LHCN-M2 (cell line): Measurements from ENCODE around the gene BCL6. TPM values are rescaled to one million over a fixed set of nuclear protein-coding genes. Genes with fewer than 3 reads are reported as not detected.

Experiments used
- DNase-seq: peaks from one replicate; pipeline ENCODE4 v3.0.0-alpha.2; 2012; ENCODE audit warnings: low read depth
- total RNA-seq: library from RNA; depleted of rRNA; stranded (reverse); fragments of >200 nt; gene quantifications from 2 replicates; pipeline ENCODE4 v1.2.3, GENCODE V29; 2014

BCL6 gene
- total RNA-seq, 1 experiment from 2014 or later = 34.0 TPM

DNA sequence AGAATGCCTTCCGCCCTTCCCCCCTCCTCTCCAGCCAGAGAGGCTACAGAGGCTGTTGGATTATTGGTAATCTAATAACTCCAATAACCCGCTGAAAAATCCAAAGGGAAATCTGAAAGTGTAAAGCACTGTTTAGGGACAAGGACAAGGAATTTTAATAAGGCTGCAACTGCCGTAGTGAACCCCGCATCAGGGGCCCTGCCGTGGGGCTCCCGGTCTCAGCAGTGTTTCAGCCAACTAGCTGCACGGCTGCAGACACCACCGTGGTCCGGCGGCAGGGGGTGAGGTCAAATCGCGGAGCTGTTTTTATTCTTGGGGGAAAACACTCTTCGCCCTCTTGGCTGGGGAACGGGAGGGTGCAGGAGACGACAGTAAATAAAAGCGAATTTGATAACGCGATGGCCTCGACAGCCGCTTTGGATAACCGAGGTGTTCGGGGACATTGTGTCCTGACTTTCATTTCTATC is 6.1 kb downstream of the BCL6 start:
- no peak for DNase-seq

DNA sequence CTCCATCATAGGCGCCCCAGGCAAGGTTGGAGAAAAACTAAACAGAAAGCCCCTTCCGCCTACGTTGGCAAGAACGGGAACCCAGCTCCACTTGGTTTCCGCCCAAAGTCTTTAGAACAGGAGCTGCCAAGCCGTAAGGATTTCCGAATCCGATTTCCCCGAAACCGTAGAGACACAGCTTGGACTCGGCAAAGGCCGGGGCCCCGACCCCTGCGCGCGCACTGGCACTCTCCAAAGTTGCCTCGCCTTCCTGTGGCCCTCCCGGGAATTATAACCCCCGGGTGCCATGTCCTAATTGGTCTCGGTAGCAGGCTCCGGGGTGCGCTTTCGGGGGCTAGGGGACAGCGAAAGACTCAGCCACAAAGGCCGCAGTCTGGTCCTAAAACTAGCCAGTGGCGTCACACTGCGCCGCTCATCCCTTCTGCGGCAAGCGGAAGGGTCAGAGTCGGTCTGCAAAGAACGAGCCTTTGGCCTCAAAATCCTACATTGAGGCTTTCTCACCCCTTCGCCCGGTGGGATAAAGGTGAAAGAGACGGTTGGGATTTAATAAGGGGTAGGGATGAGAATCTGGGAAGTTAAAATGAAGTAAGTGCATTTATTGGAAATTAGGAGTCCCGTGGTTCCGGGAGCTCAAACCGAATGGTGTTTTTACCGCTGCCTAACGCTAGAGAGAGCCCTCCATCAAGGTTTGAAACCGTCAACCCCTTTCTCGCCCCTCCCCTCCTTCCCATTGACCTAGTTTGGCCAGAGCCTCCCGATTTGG is 6.8 kb downstream of the BCL6 start:
- DNase-seq = peak; percentile 93

DNA sequence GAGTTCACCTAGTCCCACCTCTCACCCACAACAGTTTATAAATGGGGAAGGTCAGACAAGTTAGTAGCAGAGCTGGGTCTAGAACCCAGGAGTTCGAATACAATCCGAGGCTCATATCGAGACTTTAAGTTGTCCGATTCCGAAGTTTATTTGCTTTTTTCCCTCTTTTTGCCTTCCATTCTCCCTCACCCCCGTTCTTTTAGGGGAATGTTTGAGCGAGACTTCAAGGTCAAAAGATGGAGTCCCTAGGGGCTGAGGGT is 7.3 kb downstream of the BCL6 start:
- no peak for DNase-seq

DNA sequence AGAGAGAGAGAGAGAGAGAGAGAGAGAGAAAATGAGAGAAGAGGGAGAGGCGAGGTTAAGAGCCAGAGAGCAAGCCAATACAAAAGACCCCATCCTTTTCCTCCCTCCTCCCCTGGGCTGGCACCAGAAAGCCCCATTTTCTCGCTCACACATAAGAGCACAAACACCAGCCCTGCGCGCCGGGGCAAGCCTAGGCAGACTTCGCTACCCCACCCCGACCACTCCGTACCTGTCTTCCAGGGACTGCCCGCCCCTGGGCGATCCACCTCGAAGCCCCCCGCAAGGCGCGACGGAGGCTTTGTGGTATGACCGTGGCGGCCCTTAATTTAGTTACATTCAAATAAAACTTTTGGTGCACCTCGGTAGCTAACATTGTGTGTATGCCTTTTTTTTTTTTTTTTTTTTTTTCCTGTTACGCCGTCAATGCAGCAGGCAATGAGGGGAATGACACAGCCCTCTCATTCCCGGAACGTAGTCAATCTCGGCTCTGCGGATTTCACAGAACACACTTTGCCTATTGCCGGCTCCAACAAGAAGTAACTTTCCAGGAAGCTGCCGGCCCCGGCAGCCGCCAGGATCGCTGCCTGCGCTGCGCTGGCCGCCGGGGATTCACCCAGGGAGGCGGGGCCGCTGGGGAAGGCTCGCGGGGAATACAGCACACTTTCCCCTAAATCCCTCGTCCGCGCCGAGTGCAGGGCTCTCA is 7.7 kb downstream of the BCL6 start:
- peak; percentile 65 for DNase-seq

DNA sequence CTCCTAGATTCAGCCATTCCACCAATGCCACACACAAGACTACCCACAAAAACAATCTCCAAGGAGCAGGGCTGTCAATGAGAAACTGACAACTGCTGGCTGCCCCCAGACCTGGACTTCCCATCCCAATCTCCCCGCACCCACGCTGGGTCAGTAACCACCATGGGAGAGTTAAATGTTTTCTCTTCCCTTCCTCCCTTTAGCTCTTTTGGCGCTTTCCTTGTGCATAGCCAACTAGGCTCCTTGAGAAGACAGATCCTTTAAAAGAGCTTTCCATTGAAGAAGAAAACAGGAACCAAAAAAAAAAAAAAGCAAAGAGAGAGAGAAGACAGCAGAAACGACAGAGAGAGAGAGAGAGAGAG is 8.3 kb downstream of the BCL6 start:
- no peak for DNase-seq

DNA sequence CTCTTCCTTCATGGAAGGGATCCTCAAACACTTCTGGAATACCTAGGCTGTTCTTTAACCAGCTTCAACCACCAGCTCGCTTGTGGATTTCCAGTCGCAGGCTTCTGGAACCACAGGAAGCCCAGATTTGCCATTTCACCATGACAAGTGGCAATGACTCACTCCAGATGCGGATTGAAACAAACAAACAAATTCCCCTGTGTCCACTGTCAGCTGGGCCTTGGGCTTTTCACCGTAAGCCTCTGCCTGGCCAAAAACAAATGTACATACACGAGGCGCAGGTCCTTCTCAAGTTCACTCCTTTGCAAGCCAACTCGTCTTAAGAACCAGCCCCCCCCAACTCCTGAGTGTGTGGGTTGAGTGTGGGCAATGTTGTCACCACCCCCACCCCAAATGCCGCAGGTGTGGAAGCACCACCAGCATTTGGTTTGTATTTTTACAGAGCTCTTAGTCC is 8.8 kb downstream of the BCL6 start:
- peak; percentile 86 for DNase-seq

DNA sequence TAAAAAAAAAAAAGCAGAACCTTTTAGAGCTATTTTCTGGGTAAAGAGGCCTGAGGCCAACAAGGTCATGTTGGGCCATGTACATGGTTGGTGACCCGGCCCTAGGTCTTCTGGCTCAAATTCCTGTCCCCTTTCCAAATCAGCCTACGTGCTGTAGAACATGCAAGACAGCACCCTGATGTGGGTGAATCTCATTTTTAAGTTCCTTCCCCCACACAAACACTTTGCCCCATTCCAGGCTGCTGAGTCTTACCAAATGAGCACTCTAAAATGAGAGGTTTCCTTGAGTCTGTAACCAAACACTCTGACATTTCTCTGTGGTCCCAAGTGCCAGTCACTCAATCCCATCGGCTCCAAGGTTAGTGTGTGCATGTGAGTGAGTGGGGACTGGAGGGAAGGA is 9.4 kb downstream of the BCL6 start:
- peak; percentile 54 for DNase-seq

DNA sequence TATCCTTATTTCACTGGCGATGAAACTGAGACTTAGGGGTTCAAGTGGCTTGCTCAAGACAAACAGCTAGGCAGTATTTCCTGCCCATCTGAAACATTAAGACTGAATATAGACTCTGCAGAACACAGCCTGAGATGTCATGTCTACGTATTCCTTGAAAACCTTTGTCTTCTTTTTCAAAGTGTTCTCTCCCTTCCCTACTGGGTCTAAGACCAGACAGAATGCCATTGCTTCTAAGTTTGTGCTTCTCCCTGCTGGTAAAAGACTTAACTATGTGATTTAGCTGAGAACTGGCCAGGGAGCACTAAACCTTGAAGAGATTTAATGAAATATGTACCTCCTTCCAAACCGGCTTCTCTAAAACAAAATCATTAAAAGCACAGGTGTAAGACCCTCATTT is 9.9 kb downstream of the BCL6 start:
- DNase-seq = no peak

DNA sequence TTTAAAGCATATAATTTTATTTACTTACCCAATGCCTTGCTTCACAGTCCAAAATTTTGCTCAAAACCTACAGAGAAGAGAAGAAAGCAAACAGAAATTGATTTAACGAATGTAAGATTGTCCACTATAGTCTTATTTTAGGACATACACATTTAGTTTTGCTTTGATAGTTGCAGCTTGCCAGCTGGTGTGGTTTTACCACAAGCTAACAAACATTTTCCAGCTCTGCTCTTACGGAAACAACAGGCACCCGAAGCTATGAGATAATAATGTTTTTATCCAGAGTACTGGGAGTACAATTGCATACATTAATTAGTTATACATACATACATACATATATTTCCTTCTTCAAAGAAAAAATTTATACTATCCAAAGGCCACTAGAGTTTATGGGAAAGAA is 10.4 kb downstream of the BCL6 start:
- DNase-seq = no peak

DNA sequence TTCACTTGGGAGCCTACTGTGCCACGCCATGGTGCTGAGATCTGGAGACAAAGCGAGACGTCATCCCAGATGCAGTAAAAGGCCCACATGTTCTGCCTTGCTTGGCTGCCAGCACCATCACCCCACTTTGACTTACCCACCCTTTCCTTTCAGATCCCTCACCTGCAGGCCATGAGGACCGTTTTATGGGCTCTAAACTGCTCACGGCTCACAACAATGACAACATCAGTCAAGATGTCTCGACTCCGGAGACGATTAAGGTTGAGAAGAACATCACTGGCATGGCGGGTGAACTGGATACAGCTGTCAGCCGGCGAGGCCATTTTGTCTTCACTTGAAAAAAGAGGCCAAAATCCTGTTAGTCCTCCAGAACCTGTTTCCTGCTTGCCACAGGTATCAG is 11.9 kb downstream of the BCL6 start:
- no peak for DNase-seq

DNA sequence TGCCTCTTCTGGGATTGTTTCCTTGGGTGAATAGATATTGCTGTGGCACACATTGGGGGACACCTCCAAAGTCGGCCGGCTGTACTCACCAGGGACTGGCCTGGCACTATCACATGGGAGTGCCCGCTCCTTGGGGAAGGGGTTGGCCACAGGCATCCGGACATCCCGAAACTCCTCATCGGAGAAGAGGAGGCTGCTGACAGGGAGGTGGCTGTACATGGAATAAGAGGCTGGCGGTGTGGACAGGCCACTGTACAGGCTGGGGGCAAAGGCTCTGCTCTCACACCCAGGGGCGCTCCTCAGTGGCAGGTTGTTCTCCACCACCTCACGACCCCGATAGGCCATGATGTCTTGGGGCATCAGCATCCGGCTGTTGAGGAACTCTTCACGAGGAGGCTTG is 15.7 kb downstream of the BCL6 start:
- no peak for DNase-seq

DNA sequence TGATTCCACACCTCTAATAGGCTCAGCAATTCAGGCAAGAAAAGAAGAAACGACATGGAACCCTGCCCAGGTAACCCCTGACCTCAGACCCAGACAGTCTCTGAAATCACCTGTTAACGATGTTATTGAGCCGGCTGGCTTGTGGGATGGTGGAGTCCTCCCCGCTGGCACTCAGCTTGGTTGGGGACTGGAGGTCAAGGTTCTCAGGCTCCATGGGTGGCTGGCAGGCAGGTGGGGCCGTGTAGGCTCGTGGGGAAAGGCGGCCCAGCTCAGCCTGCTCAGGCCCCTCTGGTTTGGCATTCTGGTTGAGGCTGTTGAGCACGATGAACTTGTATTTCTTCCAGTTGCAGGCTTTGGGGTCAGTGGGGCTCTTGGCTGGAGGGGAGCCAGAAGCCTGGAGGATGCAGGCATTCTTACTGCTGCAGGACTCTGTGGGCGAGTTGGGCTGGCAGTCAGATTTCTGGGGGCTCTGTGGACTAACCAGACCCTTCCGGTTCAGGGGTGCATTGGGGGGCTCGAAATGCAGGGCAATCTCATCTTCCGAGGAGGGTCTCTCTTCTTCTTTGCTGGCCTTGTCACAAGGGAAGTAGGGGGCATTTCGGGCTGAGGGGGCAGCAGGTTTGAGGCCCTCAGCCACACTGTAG is 16.2 kb downstream of the BCL6 start:
- DNase-seq = no peak

DNA sequence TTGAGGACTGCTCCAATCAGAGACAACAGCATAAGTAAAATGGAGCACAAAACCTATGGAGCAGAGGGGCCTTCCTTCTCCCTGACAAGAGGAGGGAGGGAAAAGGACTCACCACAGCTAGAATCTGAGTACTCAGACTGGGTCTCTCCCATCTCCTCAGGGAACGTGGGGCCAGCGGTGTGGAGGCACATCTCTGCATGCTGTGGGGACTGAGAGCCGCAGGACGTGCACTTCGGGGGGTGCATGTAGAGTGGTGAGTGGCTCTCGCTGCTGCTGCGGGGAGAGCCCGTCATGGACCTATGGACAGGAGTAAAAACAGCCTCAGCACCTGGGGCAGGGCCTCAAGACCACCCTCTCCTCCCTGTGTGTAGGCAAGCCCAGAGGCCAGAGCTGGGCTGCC is 17.0 kb downstream of the BCL6 start:
- DNase-seq = no peak

DNA sequence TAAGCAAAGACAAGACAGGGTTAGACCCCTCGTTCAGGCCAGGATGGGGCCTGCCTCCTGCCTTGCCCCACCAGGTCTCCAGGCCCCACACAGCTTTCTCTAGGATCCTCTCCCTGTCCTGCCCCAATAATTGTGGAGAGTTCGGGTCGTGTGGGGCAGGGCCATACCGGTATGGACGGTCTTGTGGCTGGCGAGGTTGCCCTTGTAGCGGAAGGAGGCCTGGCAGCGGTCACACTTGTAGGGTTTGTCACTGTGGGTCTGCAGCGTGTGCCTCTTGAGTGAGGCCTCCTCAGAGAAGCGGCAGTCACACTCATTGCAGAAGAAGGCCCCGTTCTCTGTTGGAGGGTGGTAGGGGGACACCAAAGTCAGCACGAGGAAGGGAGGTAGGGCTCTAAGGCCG is 18.7 kb downstream of the BCL6 start:
- no peak for DNase-seq

DNA sequence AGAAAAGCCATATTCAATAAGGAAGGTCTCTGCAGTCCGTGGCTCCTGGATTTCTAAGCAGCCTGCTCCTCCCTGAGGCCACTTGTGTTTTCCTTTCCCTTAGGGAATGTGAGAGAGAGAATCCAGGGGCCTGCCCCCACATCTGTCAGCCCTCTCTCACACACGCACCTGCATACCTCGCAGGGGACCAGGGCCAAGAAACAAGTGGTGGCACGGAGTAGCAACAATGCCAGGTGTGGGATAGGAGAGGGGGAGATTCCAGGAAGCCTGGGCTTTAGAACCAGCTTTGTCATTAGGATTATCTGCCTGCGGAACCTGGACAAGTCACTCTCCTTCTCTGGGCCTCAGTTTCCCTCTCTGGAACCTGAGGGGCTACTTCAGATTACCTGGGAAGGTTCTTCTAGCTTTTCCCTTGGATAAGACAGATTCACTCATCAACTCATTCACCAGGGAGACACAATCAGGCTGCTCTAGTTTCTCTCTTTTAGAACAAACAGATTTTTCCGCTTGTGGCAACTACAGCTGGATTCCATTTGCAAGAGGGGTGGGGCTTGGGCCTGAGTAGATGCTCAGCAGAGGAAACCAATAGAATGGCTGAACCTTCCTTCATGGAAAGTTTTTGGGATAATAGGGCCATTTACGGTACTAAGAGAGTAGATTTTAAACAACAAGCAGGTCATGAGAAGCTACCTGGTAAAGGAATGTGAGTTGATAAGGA is 19.5 kb downstream of the BCL6 start:
- no peak for DNase-seq

DNA sequence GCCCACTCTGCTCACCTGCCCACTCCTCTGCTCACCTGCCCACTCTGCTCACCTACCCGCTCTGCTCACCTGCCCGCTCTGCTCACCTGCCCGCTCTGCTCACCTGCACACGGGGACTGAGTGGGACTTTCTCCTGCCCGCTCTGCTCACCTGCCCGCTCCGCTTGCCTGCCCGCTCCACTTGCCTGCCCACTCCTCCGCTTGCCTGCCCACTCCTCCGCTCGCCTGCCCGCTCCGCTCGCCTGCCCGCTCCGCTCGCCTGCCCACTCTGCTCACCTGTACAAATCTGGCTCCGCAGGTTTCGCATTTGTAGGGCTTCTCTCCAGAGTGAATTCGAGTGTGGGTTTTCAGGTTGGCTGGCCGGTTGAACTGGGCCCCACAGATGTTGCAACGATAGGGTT is 20.0 kb downstream of the BCL6 start:
- no peak for DNase-seq

DNA sequence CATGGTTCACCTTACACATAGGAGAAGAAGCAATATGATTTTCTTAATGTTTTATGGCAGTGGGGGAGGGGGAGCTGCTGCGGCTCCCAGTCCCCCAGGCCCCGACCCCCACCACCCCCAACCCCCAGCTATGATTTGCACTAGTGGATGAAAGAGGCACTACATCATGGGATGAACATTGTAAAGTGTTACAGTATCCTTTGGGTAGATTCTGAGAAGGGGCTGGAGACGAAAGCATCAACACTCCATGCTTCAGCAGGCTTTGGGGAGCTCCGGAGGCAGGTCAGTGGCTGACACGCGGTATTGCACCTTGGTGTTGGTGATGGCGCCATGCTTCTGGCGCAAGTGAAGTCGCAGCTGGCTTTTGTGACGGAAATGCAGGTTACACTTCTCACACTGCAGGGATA is 23.1 kb downstream of the BCL6 start:
- DNase-seq = no peak

DNA sequence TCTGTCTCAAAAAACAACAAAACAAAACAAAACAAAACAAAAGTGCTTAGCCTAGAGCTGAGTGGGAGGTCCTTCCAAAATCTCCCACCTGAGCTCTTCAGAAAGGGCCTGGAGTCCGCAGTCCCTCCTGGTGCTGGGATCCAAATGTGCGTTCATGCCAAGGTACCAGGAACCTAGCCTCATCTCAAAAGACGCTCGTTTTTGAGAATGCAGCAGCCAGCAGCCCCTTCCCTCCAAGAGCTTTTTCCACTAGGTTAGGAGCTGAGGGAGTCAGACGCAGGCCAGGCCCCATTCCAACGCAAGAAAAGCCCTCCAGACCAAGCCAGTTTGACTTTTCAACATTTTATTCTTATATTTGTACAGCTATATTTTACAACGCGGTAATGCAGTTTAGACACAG is 24.2 kb downstream of the BCL6 start:
- DNase-seq = no peak

DNA sequence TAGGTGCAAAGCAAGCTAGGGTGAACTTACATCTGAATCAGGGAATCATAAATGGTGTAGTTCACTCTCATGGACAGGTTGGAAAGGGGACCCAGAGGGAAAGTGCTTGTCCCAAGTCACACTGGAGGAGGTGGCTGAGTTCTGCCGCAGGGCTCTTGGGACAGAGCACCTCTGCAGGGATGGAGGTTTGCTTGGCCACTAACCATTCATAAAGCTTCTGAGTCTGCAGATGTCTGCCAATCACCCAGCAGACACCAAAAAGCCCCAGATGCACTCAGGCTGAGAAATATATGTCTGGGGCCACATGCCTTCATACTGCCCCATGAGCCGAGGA is 25.0 kb downstream of the BCL6 start:
- no peak for DNase-seq

DNA sequence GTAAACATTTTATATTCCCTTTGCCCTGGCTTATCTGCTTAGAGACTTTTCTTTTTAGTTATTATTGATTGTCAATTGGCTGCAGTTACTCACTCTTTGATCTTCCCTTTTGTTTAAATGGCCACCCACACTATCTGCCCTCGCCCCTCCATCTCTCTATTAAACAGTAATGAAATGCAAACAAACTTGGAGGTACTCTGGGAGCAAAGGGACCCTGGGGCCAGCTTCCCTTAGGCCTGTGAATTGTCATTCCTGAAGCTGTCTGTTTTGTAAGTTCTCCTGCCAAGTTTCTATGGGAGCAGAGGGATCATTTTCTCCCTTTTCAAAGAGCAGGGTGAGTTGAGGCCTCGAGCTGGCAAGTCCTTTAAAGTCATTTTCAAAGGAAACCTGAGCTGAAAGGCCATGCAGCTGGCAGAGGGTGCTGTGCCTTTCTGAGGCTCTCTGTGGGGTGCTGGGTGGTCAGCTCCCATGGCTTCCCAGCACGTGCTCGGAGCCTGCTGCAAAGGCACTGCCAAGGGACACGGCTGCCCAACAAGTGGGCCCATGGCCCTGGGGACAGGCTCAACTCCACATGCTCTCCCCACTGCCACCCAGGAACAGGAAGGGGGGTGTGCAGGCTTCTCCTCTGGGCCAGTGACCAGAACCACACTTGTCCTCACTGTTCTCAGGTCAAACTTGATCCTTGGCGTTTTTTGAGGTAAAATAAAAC is 25.5 kb downstream of the BCL6 start:
- DNase-seq = no peak

DNA sequence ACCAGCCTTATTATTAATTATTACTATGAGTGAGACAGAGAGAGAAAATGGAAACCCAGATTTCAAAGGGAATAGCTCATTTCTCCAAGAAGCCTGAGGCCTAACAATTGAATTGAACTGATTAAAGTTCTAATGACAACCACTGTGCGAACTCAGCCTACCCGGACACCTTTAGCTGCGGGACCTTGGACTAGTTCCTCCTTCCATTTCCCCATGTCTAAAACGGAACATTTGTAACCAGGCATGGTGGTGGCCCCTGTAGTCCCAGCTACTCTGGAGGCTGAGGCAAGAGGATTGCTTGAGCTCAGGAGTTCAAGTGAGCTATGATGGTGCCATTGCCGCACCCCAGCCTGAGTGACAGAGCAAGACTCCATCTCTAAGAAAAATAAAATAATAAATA is 26.5 kb downstream of the BCL6 start:
- DNase-seq = no peak

DNA sequence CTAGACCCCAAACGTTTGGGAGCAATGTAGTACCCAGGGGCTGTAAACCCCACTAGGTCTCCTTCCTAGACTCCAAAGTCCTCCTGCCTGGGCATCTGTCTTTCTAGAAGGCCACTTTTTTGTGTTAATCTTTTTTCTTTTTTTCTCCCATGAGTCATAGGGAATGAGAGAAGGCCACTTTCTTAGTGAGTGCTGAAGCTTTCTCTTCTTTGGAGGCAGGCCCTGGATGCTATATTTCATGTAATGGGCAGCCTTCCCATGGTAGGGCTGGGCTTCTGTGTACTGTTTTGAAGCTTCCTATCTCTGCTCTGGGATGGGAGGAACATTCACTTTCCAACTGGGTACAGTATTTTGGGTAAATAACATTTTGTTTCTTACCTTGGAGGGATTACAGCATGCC is 27.7 kb downstream of the BCL6 start:
- DNase-seq = peak; percentile 28
